Heart right ventricle (tissue), 16 donors: Measurements from ENCODE around the gene SCYGR1. TPM values are rescaled to one million over a fixed set of nuclear protein-coding genes. Genes with fewer than 3 reads are reported as not detected.

Experiments
- ATAC-seq, 8 donors: fragments of 200-7000 bp; cut with Tn5 transposase; one replicate each; pipeline ENCODE4 v1.9.1; 2020; ENCODE audit warnings: mild to moderate bottlenecking in 8 of 8, moderate library complexity in 8 of 8, moderate number of reproducible peaks in 1 of 8
- DNase-seq, 2 donors: peaks; one replicate each; pipeline ENCODE4 v3.0.0-alpha.2; 2020
- H3K27ac ChIP-seq, 10 donors: fragments of 200-600 bp; sonication (generic) in 2 of 10; one replicate each; pipeline versions ENCODE4 v1.5.0 to v1.8.0; 2020 to 2022; ENCODE audit warnings: mild to moderate bottlenecking in 3 of 10
- H3K27me3 ChIP-seq, 7 donors: fragments of 200-600 bp; one replicate each; pipeline ENCODE4 v1.8.0; 2021 to 2022; ENCODE audit warnings: mild to moderate bottlenecking in 2 of 7
- H3K36me3 ChIP-seq, 9 donors: fragments of 200-600 bp; sonication (generic) in 1 of 9; one replicate each; pipeline versions ENCODE4 v1.5.0 to v1.8.0; 2020 to 2022; ENCODE audit warnings: mild to moderate bottlenecking in 2 of 9
- H3K4me1 ChIP-seq, 9 donors: fragments of 200-600 bp; sonication (generic) in 1 of 9; one replicate each; pipeline versions ENCODE4 v1.5.0 to v1.8.0; 2020 to 2022; ENCODE audit warnings: mild to moderate bottlenecking in 4 of 9
- H3K4me3 ChIP-seq, 10 donors: fragments of 200-600 bp; sonication (generic) in 2 of 10; one replicate each; pipeline versions ENCODE4 v1.5.0 to v1.8.0; 2020 to 2022; ENCODE audit warnings: mild to moderate bottlenecking in 7 of 10, moderate library complexity in 2 of 10
- H3K9me3 ChIP-seq, 11 donors: fragments of 200-600 bp in 10 of 11; sonication (generic) in 2 of 11; one replicate each; pipeline versions ENCODE4 v1.5.0 to v1.8.0; 2013 to 2022; ENCODE audit warnings: mild to moderate bottlenecking in 2 of 11, control low read depth in 1 of 11, moderate library complexity in 1 of 11
- CTCF ChIP-seq, 9 donors: fragments of 200-600 bp; sonication (generic) in 2 of 9; IDR thresholded peaks; one replicate each; pipeline versions ENCODE4 v1.5.0 to v1.8.0; 2021 to 2022; ENCODE audit warnings: antibody characterized with exemption in 9 of 9, mild to moderate bottlenecking in 5 of 9, moderate library complexity in 1 of 9
- WGBS, 2 donors: extraction: QIAGEN DNeasy Blood & Tissue Kit; methylation state at CpG; one replicate each; pipeline ENCODE4 v1.1.7; 2013; ENCODE audit warnings: inconsistent platforms in 1 of 2; 5-methylcytosine and 5-hydroxymethylcytosine counted together
- intact Hi-C, 10 donors: fragments of 100-400 bp; cut with DNase I; formaldehyde crosslinking; loops; one replicate each; pipeline versions ENCODE4 v1.11.1 to v1.14.2; 2022
- polyA plus RNA-seq, 2 donors: library from polyadenylated mRNA; stranded (reverse); fragments of 200-250 nt; gene quantifications; one replicate each; pipeline ENCODE4 v1.2.3, GENCODE V29; 2013
- total RNA-seq, 10 donors: library from RNA; stranded (reverse); fragmentation: NEBNext Ultra II Directional in 3 of 10; extraction: Animal tissue kit (Norgen Biotek cat#: 25700) in 3 of 10; gene quantifications; one replicate each; pipeline versions ENCODE4 v1.2.1 to v1.2.4, GENCODE V29; 2021 to 2023
- donor health status: Arrhythmogenic right ventricular cardiomyopathy.
- donor health status: ischemic (EF 13 %, LVEDD 7.1; RV severe dilation, severe dysfunction).
- donor health status: healthy with polysubstance abuse.
- donor health status: DM: no; HTN: yes; CAD: no.
- donor health status: DM: no; HTN: no; CAD: no.
- donor health status: ischemic (EF 25% LVEDD 6.9; RV normal size, moderate dysfunction).
- donor health status: ischemic (EF 25% LVEDD 5.7; RV mildly dilated, moderate dysfunction).
- donor health status: healthy.
- donor health status: DM: yes; HTN: yes; CAD: no.
- donor health status: Ischemic cardiomyopathy.
- donor health status: ischemic (EF 35%, LVEDD 5.7; RV mildly dilated, moderate dysfunction).
- donor health status: nonischemic (EF 11% LVEDD 7.7; RV severe dilation, severe dysfunction).
- donor health status: DM: yes; HTN: yes; CAD: no.
- donor health status: PGD.
- donor health status: ischemic (EF 29% LVEDD 5.4; RV normal size, mild dysfunction).
- donor health status: nonischemic (EF 23%, LVEDD 6.1; RV moderate dilation, normal function).

Gene SCYGR1
- total and polyA plus RNA-seq, 12 donors, result not detected

GRCh38 chr2:227401550-227401949, 13.8 kb upstream of the SCYGR1 start:
- Histone ChIP-seq H3K9me3 (no peaks in the 10 kb centered on the region), H3K27ac (no peak overlapping the region), H3K27me3 (no peaks in the 10 kb centered on the region), H3K36me3 (no peaks in the 10 kb centered on the region), H3K4me3 (no peak overlapping the region), H3K4me1 (peaks cover 2 to 29% (median 8%) of the 10 kb centered on the region in 9 donors)
- WGBS, 2 donors, result 40 to 74% methylated on average over 2 of the region's 2 CpGs
- intact Hi-C loops, result loop anchor here in 4 of 10 donors (10.0 kb wide), 4 partner anchors 63 to 363 kb away; partner anchors contain the start of gene SCYGR5 (in 1 of the 4)
- DNase-seq (no peak), ATAC-seq (no peak)
- no peak for TF ChIP-seq CTCF (IDR thresholded peaks at IDR 0.05)

GRCh38 chr2:227398684-227399670, 11.2 kb upstream of the SCYGR1 start:
- no peak for TF ChIP-seq CTCF (IDR thresholded peaks at IDR 0.05)
- WGBS, 2 donors, result 69 to 89% methylated on average over 4 of the region's 4 CpGs
- H3K27ac ChIP-seq, result no peak overlapping the region
- no peaks in the 10 kb centered on the region for H3K27me3 ChIP-seq
- no peaks in the 10 kb centered on the region for H3K36me3 ChIP-seq
- DNase-seq, result no peak
- ATAC-seq, result no peak
- H3K4me1 ChIP-seq, result peaks cover 0 to 7% (median 0%) of the 10 kb centered on the region in 9 donors
- H3K9me3 ChIP-seq, result no peaks in the 10 kb centered on the region
- intact Hi-C loops, result no loop called here
- H3K4me3 ChIP-seq, result no peak overlapping the region

GRCh38 chr2:227397562-227397961, 9.8 kb upstream of the SCYGR1 start:
- TF ChIP-seq CTCF (IDR thresholded peaks at IDR 0.05), result no peak
- Histone ChIP-seq H3K36me3 (no peaks in the 10 kb centered on the region), H3K27ac (no peak overlapping the region), H3K4me3 (no peak overlapping the region), H3K27me3 (no peaks in the 10 kb centered on the region), H3K4me1 (peaks cover 0 to 10% (median 0%) of the 10 kb centered on the region in 9 donors), H3K9me3 (no peaks in the 10 kb centered on the region)
- no peak for ATAC-seq
- intact Hi-C loops, result no loop called here
- 67 to 77% methylated on average over 4 of the region's 4 CpGs for WGBS, 2 donors
- DNase-seq, result no peak

- DNase-seq (no peak), ATAC-seq (no peak)
- intact Hi-C loops, result no loop called here
- no peaks in the 10 kb centered on the region for H3K27me3 ChIP-seq
- H3K36me3 ChIP-seq, result no peaks in the 10 kb centered on the region
- no peaks in the 10 kb centered on the region for H3K9me3 ChIP-seq
- 72 to 74% methylated on average over 1 of the region's 1 CpG for WGBS, 2 donors
- no peak overlapping the region for H3K4me3 ChIP-seq
- no peak overlapping the region for H3K27ac ChIP-seq
- peaks cover 0 to 10% (median 0%) of the 10 kb centered on the region in 9 donors for H3K4me1 ChIP-seq
- no peak for TF ChIP-seq CTCF (IDR thresholded peaks at IDR 0.05)
These were observed 7.8 kb upstream of the SCYGR1 start for GRCh38 chr2:227395556-227395955.
